Calu3 (cell line): ENCODE data around the gene IL6ST. TPM values are rescaled to one million over a fixed set of nuclear protein-coding genes. Genes with fewer than 3 reads are reported as not detected.

Experiments
- BruUV-seq: library from RNA; stranded (reverse); fragments of 400-500 nt; replicated peaks from 2 replicates; lab custom pipeline; 2021; lab: Mats Ljungman, UMichigan
- CTCF ChIA-PET: fragments of 300-600 bp; sonication (Branson Sonifier 250); formaldehyde crosslinking; loops from one replicate; lab custom pipeline; 2022; ENCODE audit warnings: antibody characterized with exemption; lab: Charles Lee
- DNase-seq: peaks from one replicate; pipeline ENCODE4 v3.0.0; 2022
- H3K27ac Mint-ChIP-seq: one replicate; pipeline ENCODE4 v1.8.0; 2022; ENCODE audit warnings: mixed read lengths; ENCODE audit not compliant: unreplicated experiment
- H3K27me3 Mint-ChIP-seq: one replicate; pipeline ENCODE4 v1.8.0; 2022; ENCODE audit warnings: mixed read lengths; ENCODE audit not compliant: unreplicated experiment
- H3K36me3 Mint-ChIP-seq: one replicate; pipeline ENCODE4 v1.8.0; 2022; ENCODE audit warnings: mild to moderate bottlenecking, moderate library complexity, mixed read lengths; ENCODE audit not compliant: insufficient read depth, unreplicated experiment
- H3K4me1 Mint-ChIP-seq: one replicate; pipeline ENCODE4 v1.8.0; 2022; ENCODE audit warnings: mild to moderate bottlenecking, low read depth, mixed read lengths; ENCODE audit not compliant: unreplicated experiment
- H3K4me3 Mint-ChIP-seq: one replicate; pipeline ENCODE4 v1.8.0; 2022; ENCODE audit warnings: mild to moderate bottlenecking, low read depth, moderate library complexity, mixed read lengths; ENCODE audit not compliant: unreplicated experiment
- H3K9me3 Mint-ChIP-seq: one replicate; pipeline ENCODE4 v1.8.0; 2022; ENCODE audit warnings: low read depth, mixed read lengths; ENCODE audit not compliant: unreplicated experiment
- intact Hi-C: fragments of 100-400 bp; cut with micrococcal nuclease; formaldehyde crosslinking; loops from one replicate; pipeline ENCODE4 v1.10.0; 2022; ENCODE audit not compliant: unreplicated experiment
- total RNA-seq: library from RNA; stranded (reverse); gene quantifications from 2 replicates; pipeline ENCODE4 v1.2.3, GENCODE V29; 2022
- TF ChIP-seq, protein P1 (sequence below): fragments of 200-600 bp; IDR thresholded peaks from one replicate; pipeline ENCODE4 v1.8.0; 2022; ENCODE audit warnings: antibody characterized with exemption; ENCODE audit not compliant: unreplicated experiment

Gene IL6ST
- total RNA-seq, 1 experiment from 2014 or later = 100 TPM

DNA sequence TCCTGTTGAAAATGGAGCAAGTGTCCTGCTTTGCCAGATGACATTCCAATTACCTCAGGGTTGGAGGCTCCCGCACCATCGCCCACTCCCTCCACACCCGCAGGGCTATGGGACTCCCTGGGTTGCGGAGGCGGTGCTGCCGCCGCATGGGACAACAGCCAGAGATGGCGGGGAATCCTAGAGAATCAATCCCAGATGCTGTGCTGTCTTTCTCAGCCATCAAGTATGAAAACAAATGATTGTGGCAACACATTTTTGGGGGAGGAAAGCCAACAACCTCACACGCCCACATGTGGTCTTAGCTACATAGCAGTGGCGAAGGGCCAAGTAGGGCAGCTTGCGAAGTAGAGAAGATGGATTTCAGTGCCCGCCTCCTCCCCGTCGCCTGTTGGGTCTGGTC is 96.9 kb downstream of the IL6ST start:
- CTCF ChIA-PET = interaction anchor here (0.6 kb wide), 1 partner anchor 81 kb away, joined by 6 read pairs; no protein-coding TSS in a partner anchor
- peaks cover 3% of the 10 kb centered on the region for H3K4me1 Mint-ChIP-seq
- no peak for DNase-seq
- TF ChIP-seq, protein P1, sequence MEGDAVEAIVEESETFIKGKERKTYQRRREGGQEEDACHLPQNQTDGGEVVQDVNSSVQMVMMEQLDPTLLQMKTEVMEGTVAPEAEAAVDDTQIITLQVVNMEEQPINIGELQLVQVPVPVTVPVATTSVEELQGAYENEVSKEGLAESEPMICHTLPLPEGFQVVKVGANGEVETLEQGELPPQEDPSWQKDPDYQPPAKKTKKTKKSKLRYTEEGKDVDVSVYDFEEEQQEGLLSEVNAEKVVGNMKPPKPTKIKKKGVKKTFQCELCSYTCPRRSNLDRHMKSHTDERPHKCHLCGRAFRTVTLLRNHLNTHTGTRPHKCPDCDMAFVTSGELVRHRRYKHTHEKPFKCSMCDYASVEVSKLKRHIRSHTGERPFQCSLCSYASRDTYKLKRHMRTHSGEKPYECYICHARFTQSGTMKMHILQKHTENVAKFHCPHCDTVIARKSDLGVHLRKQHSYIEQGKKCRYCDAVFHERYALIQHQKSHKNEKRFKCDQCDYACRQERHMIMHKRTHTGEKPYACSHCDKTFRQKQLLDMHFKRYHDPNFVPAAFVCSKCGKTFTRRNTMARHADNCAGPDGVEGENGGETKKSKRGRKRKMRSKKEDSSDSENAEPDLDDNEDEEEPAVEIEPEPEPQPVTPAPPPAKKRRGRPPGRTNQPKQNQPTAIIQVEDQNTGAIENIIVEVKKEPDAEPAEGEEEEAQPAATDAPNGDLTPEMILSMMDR = no peak
- no peak overlapping the region for H3K27ac Mint-ChIP-seq
- no peak overlapping the region for H3K4me3 Mint-ChIP-seq
- H3K27me3 Mint-ChIP-seq = no peaks in the 10 kb centered on the region
- intact Hi-C loops = no loop called here
- peaks cover under 1% of the 10 kb centered on the region for H3K36me3 Mint-ChIP-seq
- BruUV-seq = no TSS peak
- H3K9me3 Mint-ChIP-seq = no peaks in the 10 kb centered on the region

DNA sequence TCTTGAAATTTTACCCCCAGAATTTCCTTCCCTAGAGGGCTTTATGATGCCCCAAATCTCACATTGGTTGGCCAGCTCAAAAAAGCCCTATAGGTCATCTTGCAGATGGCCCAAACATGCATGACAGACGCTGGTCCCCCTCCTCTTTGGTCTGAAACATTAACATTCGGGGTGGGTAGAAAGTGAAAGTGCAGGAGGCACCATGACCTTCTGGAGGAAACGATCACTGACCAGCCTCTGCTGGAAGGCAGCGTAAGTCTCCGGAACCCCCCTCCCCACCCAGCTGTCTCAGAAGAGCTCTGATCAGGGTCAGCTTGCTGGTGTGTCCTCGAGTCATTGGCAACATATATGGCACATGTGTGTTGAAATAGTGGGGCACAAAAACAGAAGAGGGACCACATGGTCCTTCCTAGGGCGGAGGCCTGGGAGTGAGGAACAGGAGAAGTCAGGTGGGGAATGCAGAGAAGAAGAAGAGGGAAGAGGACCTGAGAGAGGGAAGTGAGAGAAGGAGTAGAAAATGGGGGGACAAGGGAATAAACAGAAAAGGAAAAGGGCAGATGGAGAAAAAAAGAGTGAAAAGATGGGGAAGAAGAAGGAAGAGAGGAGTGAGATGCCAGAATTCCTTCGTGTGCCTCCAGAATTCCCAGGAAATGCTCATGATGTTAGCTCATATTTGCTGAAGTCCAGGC is 97.4 kb downstream of the IL6ST start:
- no peak overlapping the region for H3K27ac Mint-ChIP-seq
- CTCF ChIA-PET = no interaction called here

DNA sequence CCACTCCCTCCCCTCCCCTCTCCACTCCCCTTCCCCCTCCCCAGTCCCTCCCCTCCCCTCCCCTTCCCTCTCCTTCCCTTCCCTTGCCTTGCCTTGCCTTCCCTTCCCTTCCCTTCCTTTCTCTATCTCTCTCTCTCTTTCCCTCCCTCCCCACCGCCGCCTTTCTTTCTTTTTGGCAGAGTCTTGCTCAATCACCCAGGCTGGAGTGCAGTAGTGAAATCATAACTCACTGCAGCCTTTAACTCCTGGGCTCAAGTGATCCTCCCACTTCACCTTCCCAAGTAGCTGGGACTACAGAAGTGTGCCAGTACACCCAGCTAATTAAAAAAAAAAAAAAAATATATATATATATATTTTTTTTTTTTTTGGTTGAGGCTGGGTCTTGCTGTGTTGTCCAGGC is 98.1 kb downstream of the IL6ST start:
- no peak overlapping the region for H3K27ac Mint-ChIP-seq
- H3K27me3 Mint-ChIP-seq = no peaks in the 10 kb centered on the region
- no peaks in the 10 kb centered on the region for H3K4me1 Mint-ChIP-seq
- BruUV-seq = no TSS peak
- no peak for DNase-seq
- no peaks in the 10 kb centered on the region for H3K9me3 Mint-ChIP-seq
- CTCF ChIA-PET = interaction anchor here (0.7 kb wide), 1 partner anchor 430 kb away, joined by 3 read pairs; no protein-coding TSS in a partner anchor
- intact Hi-C loops = no loop called here
- no peak overlapping the region for H3K4me3 Mint-ChIP-seq
- TF ChIP-seq, protein P1 = no peak
- H3K36me3 Mint-ChIP-seq = no peaks in the 10 kb centered on the region

More for the DNA sequence above, 97.4 kb downstream of the IL6ST start:
- Mint-ChIP-seq H3K4me3 (no peak overlapping the region), H3K36me3 (no peaks in the 10 kb centered on the region), H3K9me3 (no peaks in the 10 kb centered on the region), H3K4me1 (no peaks in the 10 kb centered on the region), H3K27me3 (no peaks in the 10 kb centered on the region)
- DNase-seq = no peak
- no TSS peak for BruUV-seq
- TF ChIP-seq, protein P1 = no peak
- intact Hi-C loops = no loop called here

DNA sequence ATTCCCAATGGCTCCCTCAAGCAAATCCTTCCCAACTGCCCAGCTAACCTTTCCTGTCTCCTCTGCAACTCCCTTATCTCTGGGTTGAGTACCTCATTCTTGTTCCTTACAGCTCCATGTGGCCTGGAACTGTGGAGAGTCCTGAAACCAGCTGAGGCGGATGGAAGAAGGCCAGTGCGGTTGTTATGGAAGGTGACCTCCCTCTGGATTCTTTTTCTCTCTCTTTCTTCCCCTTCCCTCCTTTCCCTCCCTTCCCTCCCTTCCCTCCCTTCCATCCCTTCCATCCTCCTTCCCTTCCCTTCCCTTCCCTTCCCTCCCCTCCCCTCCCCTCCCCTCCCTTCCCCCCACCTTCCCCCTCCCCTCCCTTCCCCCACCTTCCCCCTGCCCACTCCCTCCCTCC is 98.5 kb downstream of the IL6ST start:
- H3K27ac Mint-ChIP-seq = no peak overlapping the region
- CTCF ChIA-PET = interaction anchor here (0.7 kb wide), 1 partner anchor 430 kb away, joined by 3 read pairs; no protein-coding TSS in a partner anchor
- TF ChIP-seq, protein P1 = no peak

More for the DNA sequence above, 98.5 kb downstream of the IL6ST start:
- Mint-ChIP-seq H3K27me3 (no peaks in the 10 kb centered on the region), H3K4me3 (no peak overlapping the region), H3K9me3 (no peaks in the 10 kb centered on the region), H3K36me3 (no peaks in the 10 kb centered on the region), H3K4me1 (no peaks in the 10 kb centered on the region)
- intact Hi-C loops = no loop called here
- DNase-seq = no peak
- BruUV-seq = no TSS peak
